A549 treated with GW870086 at 1 μM for 4 hours (cell line): ENCODE results near the gene ZNF799. TPM values are rescaled to one million over a fixed set of nuclear protein-coding genes. Genes with fewer than 3 reads are reported as not detected.

Experiments used
- total RNA-seq: library from RNA; stranded (reverse); fragments of 200-300 nt; extraction: Qiagen RNA extraction; gene quantifications from 5 replicates; pipeline ENCODE4 v1.2.3, GENCODE V29; 2022; ENCODE audit warnings: low read depth

ZNF799 gene
- 1.3 to 2.1 TPM (median 1.7 TPM) in 5 replicates for total RNA-seq

DNA sequence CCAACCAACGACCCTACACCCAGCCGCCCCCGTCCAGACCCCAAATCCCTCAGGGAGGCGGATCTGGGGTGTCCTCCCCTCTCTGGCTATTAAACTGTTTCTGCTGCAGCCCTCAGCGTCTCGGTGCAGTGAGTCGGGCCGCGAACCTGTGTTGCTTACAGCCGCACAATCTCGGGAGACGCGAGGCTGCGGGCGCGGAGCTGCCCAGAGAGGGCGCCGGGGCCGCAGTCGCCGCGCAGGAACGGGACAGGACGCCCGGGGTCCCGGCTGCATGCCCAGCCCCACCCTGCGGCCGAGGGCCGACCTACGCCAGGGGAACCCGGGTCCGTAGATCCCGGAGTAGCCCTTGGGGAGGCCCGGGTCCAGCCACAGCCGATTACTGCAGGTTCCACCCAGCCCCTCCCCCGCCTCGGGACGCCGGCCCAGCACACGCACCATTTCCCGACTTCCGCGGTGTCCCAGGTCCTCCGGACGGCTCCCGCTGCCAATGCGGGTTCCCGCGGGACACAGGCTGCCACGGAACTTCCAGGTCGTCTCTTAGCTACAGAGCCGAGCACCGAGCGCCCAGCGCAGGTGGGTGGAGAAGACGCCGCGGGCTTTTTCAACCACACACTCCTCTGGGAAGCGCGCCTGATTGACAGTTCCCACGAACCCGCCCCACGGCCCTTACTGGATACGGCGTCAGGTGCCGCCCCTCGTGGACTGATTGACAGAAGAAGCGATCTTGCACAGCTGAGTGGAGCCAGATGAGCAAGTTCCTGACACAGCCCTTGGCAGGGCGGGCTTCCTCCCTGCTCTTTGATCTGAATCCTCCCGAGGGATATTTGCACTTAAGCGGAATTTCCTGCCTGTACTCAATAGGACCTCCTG, at the start of gene ZNF799:
Gene ZNF799 (minus strand): TSS at position 639 of the 870 bp plus-strand sequence. CDS start 201 bp downstream, at position 438.

DNA sequence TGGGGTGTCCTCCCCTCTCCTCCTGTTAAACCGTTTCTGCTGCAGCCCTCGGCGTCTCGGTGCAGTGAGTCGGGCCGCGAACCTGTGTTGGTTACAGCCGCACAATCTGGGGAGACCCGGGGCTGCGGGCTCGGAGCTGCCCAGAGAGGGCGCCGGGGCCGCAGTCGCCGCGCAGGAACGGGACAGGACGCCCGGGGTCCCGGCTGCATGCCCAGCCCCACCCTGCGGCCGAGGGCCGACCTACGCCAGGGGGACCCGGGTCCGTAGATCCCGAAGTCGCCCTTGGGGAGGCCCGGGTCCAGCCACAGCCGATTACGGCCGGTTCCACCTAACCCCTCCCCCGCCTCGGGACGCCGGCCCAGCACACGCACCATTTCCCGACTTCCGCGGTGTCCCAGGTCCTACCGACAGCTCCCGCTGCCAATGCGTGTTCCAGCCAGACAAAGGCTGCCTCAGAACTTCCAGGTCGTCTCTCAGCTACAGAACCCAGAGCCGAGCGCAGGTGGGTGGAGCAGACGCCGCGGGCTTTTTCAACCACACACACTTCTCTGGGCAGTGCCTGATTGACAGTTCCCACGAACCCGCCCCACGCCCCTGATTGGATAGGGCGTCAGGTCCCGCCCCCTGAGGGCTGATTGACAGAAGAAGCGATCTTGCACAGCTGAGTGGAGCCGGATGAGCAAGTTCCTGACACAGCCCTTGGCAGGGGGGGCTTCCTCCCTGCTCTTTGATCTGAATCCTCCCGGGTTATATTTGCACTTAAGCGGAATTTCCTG, 39.7 kb upstream of the ZNF799 start, which contains the start of gene ZNF443:
Gene ZNF443 (minus strand): TSS at position 481 of the 776 bp plus-strand sequence. CDS start 107 bp downstream, at position 374.

DNA sequence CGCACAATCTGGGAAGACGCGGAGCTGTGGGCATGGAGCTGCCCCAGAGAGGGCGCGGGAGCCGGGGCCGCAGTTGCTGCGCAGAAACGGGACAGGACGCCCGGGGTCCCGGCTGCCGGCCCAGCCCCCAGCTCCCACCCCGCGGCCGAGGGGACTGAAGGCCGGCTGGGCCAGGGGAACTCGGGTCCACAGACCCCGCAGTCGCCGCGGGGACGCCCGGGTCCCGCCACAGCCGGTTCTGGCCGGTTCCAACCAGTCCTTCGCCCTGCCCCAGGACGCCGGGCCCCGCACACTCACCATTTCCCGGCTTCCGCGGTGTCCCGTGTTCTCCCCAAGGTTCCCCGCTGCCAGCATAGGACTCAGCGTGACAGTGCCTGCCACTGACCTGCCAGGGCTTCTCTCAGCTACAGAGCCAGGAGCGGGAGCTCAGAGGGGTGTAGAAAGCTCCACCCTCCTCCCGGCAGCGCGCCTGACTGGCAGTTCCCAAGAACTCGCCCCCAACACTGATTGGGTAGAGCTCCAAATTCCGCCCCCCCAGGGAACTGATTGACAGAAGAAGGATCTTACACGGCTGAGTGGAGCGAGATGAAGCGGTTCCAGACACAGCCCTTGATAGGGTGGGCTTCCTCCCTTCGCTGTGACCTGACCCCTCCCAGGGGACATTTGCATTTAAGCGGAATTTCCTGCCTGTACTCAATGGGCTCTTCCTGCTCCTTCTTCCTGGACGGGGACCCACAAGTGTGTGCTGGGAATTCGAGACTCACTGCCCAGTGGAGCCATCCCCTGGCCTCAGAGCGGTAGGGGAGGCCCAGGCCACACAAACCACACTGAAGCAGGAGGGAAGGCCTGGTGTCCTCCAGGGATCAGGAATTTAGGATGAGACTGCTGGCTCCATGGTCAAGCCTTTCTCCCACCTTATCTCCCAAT, 35.6 kb downstream of the ZNF799 start, which contains the start of gene ZNF442:
Gene ZNF442 (minus strand): TSS at position 448 of the 927 bp plus-strand sequence. CDS start 2,052 bp downstream, outside the sequence.

Other genes starting within 250 kb of the ZNF799 start
- not detected in 5 replicates for gene ZNF625, start 244.5 kb downstream of the ZNF799 start, total RNA-seq
- gene ZNF136, start 238.2 kb downstream of the ZNF799 start, total RNA-seq, result 1.2 to 2.5 TPM (median 1.6 TPM) in 5 replicates
- gene ZNF44, start 106.4 kb downstream of the ZNF799 start, total RNA-seq, result 0.51 to 1.00 TPM (median 0.73 TPM) in 5 replicates
- gene ZNF563, start 67.6 kb downstream of the ZNF799 start, total RNA-seq, result not detected in 5 replicates
- gene ZNF442, start 35.6 kb downstream of the ZNF799 start, total RNA-seq, result not detected in 5 replicates
- gene ZNF443, start 39.8 kb upstream of the ZNF799 start, total RNA-seq, result 0.91 to 1.3 TPM (median 1.0 TPM) in 5 replicates
- 0.40 TPM in 1 of 5 replicates, not detected in the others for gene ZNF709, start 83.5 kb upstream of the ZNF799 start, total RNA-seq
- 1.1 to 2.9 TPM (median 2.0 TPM) in 5 replicates for gene ZNF564, start 150.2 kb upstream of the ZNF799 start, total RNA-seq
- gene ZNF490, start 209.5 kb upstream of the ZNF799 start, total RNA-seq, result 0.62 to 1.3 TPM (median 0.79 TPM) in 4 of 5 replicates, not detected in the other
- gene ZNF791, start 209.6 kb upstream of the ZNF799 start, total RNA-seq, result 3.3 to 6.1 TPM (median 5.5 TPM) in 5 replicates